DND-41 (cell line): ENCODE measurements around the gene ACOX3.

Experiments used
- CTCF ChIP-seq: IDR thresholded peaks from 2 replicates; pipeline ENCODE4 v1.5.1; 2012; ENCODE audit warnings: borderline replicate concordance, low read length, moderate library complexity, mild to moderate bottlenecking; ENCODE audit not compliant: poor library complexity, severe bottlenecking; ENCODE audit errors: extremely low read depth
- EZH2 ChIP-seq: IDR thresholded peaks from 3 replicates; pipeline ENCODE4 v1.6.1; 2012; ENCODE audit warnings: borderline replicate concordance, low read depth, mild to moderate bottlenecking, moderate library complexity, low read length, inconsistent platforms; ENCODE audit not compliant: severe bottlenecking

- TF ChIP-seq CTCF, result no peak
- TF ChIP-seq EZH2, result no peak
Observed at GRCh38 chr4:8437281-8437680, 3.2 kb downstream of the ACOX3 start.
